Activated CD4-positive, alpha-beta T cell treated with anti-CD3 and anti-CD28 coated beads, Interleukin-2, amount 50 U/mL, for 24 hours (primary cell): ENCODE data around the gene KARS1.
A peak's percentile ranks its signal among the peaks of the same experiment; 100 is the strongest.
"Not testable (repeated sequence)": the region's sequence is repeated elsewhere in the genome, so short reads cannot be mapped to it uniquely, and the experiment has no call there.

Experiments used
- DNase-seq, 2 donors: peaks; one replicate each; pipeline ENCODE4 v3.0.0-alpha.2; 2020; ENCODE audit warnings: low read depth in 1 of 2, low spot score in 1 of 2

The KARS1 gene

DNA sequence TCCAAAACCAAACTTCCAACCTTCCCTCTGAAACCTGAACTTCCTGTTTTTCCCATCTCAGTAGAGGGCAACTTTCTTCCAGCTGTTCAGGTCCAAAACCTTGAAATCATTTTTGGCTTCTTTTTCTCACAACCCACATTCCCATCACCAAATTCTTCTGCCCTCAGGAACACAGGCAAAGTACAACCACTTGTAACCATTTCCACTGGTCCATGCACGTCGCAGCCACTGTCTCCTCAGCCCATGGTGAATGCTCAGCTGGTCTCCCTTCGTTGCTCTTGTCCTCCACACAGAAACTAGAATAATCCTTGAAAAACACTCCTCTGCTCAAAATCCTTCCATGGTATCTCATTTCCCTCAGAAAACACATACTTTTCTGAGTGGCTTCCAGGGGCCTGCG, 20.7 kb downstream of the KARS1 start:
- no peak for DNase-seq

DNA sequence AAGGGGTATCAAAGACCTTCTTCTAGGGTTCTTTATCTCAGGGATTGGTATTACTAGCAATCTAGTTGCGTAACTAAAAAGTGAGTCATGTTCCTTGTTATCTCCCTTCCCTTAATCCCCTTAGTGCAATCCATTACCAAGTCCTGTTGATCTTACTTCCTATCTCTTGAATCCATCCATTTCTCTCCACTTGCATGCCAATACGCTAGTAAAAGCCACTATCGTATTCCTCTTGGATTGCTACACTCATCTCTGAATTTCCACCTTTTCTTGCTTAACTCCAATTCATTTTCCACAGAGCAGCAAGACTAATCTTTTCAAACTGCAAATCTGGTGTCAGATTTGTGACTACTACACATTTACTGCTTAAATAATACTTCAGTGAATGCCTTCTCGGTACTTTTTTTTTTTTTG, 22.5 kb downstream of the KARS1 start:
- DNase-seq: no peak

DNA sequence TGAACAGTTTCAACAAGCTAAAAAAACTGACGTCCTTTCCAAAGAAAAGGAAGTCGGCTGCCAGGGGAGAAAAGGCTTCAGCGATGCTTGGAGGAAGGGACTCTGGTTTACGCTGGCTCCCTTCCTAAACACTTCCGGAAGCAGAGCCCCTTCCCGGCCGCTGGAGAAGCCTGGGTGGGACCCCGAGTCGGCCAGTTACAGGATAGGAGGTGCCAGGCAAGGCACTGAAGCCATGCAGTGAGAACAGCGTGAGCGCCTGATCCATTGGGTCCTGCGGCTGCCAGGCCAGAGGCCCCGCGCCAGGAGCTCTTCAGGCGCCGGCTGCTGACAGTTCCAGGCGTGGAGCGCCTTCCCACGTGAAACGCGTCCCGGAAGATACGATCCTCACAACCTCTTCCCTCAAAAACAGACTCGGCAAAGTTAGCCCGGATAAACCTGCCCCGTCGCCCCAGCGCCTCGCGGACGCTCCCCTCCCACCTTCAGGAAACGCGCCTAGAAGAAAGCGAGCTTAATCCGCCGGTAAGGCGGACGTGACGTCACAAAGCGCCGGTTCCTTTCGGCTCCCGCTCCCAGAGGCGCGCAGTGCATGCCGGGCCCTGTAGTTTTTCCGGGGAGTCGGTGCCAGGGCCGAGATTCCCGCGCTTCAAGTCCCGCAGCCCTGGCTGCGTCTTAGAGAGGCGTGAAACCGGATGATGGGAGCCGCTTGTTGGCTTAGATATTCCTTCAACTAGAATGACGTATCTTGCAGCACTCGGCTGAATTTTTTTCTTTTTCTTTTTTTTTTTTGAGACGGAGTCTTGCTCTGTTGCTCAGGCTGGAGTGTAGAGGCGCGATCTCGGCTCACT, 24.5 kb downstream of the KARS1 start, which contains the start of gene ADAT1:
ADAT1 (minus strand) TSS at position 521 of the 845 bp plus-strand sequence. CDS start 2,482 bp downstream, outside the sequence.
- DNase-seq: peak; percentile 92 to 96

DNA sequence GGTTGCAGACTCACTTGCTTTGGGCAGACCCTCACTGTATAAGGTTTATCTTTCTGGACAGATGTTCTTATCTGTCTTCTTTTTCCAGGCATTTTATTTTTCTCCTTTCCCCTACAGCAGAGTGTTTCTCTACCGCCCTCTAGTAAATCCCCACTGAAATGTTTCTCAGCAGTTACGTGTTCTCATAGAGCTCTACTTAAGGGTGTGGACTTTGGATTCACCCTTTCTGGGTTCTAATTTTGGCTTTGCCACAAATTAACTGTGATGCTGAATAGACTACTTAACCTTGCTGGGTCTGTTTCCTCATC, 26.3 kb downstream of the KARS1 start:
- no peak for DNase-seq

DNA sequence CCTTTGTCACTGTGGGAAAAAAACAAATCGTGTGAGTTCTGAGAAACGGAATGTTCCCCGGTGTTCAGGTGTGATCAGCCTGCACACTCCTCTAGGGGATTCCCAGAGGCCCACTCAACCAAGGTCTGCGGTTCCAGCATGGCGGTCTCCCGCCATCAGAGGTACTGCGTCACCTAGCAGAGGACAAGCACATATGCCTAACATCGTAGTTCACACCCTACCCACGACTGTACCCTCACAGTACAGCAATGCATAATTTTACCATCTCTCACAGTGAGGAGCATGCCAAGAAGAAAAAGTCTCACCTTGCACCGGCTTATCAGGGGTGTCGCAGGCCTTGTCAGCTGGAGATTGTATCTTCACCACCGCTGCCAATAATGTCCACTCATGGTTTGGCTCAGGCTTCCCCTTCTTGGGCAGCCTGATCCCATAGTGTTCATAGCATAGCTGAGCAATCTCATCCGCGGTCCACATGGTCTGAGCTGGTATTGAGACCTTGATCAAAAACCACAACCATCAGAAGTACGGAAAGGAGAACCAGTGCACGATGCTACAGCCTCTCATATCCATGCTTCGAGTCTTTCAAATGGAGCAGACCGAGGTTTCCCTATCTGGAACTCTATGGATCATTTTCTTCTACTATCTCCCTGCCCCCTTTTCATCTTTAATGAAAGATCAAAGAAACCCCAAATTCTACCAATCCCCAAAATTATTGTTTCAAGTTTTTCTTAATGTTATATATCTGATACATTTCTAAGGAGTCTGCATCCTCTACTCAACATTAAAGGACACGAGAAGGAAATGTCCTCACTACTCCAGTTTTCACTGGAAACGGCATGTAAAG, 26.9 kb downstream of the KARS1 start:
- no peak for DNase-seq

DNA sequence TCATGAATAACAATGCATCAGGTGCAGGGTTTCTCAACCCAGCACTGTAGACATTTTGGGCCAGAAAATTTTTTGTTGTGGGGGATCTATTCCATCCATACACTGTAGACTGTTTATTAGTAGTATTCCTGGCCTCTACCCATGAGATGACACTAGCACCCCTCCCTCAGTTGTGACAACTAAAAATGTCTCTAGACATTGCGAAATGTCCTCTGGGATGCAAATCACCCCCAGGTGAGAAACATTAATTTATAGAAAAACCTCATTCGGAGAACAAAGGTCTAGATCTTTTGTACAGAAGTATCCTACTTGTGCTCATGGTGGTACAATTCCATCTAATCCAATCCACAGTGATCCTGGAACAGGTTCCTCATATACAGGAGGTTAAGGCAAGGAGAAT, 28.7 kb downstream of the KARS1 start:
- no peak for DNase-seq

DNA sequence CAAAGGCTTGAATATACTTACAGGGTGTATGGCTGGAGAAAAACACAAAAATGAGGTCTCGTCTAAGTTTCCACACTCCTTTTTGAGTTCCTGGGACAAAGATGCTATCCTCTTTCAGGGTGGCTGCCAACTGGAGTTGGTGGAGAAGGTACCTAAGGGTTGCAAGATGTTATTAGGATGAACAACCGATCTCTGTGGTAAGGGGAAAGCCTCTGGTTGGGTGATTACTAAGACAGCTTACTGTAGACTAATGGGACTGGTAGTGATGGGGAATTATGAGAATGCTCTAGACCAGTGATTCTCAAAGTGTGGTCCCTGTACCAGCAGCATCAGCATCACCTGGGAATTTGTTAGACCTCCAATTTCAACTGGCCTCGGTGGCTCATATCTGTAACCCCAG, 30.3 kb downstream of the KARS1 start:
- no peak for DNase-seq

DNA sequence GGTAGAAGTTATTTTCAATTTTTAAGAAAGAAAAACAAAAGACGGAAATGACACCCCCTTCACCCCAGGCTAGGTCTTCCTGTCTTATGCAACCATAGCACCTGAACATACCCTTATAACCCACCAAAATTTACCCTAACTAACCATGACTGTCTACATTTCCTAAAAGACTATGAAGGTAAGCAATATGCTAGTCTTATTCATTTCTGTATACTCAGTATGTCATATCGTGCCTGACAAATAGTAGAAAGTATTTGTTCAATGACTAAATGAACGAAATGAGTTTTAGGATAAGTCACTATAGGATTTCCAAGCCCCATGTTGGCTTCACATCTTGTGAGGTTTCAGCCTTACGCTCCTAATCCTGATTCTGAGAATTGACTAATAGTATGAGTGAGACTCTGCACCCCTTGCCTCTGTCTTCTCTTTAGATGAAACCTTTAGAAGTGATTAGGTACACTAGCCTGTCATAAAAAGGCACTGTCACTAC, 30.9 kb downstream of the KARS1 start:
- DNase-seq: no peak

DNA sequence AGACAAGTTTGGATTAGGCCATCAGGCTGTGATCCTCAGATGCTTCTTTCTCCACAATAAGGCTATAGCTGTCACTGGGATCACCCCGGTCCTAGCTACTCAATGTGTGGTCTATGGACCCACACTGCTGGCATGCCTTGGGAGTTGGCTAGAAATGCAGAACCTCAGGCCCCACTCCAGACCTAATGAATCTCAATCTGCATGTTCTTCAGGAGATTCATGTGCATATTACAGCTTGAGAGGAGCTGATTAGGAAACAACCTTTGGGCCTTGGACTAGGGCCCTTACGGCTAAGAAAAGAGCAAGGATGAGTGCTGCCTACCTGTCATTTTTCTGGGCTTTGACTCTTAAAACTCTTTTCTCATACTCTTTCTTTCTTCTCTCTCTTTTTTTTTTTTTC, 31.8 kb downstream of the KARS1 start:
- DNase-seq: no peak

DNA sequence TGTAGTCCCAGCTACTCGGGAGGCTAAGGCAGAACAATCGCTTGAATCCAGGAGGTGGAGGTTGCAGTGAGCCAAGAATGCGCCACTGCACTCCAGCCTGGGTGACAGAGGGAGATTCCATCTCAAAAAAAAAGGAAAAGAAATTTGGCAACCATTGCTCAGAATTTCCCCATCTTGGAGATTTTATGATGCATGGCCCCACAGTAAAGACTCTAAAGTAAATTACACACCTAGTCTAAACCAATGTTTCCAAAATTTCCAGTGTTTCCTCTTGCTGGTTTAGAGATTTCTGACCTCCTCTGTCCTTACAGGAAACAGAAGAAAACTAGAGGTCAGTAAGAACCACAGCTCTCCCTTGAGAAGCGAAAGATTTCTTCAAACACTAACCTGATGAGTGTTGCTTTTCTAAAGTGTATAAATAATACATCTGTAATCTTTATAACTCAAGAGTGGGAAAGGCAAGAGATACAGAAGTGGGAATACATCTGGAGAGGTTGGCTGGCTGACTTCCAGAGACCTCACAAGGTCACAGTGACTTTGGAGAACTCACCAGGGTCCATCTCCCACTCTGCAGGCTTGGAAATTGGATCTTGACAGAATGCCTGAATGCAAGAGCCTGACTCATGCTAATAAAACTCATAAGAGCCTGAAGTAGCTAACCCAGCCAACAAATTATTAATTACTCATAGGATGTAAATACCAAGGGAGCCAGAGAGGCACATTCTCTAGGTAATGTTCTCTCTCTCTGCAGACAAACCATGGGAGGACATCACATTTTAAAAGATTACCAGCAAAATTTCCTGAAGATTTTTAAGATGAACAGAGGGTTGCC, 33.2 kb downstream of the KARS1 start:
- DNase-seq: no peak

DNA sequence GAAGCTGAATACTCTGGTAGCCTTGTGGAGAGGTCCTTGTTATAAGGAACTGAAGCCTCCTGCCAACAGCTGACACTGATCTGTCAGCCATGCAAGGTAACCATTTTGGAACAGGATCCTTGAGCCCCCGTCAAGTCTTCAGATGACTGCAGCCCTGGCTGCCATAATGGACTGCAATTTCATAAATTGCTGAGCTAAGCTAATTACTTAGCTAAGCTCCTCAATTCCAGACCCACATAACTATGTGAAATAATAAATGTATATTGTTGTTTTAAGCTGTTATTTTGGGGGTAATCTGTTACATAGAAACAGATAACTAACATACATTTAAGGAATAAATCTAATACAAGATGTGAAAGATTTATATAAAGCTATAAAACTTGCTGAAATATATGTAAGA, 41.0 kb downstream of the KARS1 start:
- DNase-seq: no peak

DNA sequence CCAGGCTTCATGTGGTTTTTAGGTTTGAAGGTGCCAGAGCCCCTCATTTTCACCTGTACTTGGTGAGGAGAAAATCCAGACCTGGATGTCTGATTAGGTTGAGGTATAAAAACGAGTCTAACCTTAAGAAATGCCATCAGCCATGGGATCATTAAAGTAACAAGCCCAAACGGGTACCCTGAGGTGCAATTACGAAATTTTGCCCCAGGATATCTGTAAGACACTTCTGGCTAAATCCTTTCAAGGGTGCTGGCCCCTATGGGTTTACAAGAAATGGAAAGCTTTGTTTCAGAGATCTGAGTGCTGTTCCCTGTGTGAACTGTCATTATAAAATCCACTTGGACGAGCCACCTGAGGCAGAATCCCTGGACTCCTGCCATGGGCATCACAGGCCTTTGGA, 44.2 kb downstream of the KARS1 start:
- DNase-seq: no peak

DNA sequence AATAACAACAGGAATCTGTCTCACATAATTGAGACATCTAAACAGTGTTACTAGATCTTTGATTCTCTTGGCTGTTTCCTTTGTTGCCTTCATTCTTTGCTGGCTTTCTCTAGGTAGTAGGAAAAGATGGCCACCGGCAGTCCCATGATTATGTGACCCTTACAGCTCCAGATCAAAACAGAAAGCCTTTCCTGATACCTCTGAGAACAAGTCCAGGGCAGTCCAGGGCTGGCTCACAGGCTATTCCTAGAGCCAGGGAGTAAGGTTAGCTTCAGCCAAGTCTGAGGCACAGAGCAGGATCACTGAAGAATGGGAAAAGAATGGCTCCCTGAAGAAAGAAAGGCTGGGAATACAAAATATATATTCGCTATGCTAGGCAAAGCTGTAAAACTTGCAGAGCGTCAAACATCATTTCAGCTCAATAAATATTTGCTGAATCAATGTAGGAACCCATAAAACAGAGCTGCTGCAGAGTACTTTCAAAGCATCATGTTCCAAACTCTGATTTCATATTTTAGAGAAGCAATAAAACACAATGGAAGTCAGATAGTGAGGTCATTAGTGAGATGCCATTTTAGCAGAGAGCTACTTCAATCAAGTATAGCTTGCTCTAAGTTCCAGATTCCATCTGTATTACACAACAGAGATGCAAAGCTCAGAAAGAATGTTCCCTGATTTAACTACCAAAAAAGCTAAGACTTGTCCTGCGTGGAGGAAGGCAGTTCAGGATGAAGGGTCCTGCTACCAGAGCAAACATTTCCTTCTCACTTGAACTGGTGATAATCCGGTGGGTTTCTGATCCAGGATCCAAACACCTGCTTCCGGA, 47.8 kb downstream of the KARS1 start:
- DNase-seq: no peak

DNA sequence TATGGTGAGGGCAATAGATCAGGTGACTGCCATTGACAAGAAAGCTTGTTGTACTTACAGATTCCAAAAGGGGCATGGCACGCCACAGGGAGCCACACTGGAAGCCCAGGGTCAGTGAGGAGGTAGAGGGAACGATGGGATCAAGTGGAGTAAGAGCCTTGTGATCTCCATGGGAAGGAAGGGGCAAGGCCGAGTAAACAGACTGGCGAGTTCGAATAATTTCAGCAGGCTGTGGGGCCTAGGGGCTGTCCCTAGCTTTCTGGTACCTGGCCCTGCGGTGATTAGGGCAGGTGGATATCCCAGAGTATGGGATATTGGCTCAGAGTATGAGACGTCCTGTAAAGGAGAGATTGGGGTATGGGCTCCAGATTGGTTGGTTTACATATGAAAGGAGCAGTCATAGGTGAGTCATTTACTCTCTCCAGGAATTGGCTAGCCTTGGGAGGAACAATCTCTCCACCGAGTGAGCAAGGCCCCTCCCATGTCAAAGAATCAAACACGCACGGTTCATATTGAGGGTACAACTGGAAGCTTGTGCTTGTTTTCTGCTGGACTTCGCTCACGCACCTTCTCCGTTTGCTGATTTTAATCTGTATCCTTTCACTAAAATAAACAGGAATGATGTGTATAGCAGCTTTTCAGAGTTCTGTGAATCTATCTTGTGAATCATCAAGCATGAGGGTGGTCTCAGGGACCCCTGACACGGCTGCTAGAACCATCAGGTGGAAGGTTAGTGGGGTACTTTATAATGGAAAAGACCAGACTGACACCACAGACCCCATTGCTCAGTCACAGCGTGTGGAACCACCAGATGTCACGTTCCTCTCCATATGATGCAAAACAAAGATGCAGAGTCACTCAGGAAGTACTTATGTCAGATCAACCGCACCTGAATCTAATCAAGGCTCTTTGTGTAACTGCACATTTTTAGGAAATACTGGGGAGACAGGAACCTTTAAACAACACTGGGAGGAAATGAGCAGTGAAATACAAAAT, 53.3 kb downstream of the KARS1 start:
- no peak for DNase-seq

DNA sequence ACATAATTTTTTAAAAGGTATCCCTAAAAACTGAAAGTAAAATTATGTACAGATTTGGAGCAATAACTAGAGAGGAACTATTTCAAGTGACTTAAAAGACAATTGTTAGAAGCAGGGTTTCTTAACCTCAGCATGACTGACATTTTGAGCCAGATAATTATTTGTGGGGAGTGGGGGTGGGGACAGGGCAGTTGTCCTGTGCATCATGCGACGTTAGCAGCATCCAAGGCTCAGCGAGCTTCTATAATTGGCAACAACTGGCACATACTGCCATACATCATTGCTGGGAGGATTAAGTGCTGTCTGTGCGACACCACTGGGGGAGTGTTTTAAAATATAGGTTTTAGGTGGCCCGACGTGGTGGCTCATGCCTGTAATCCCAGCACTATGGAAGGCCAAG, 54.2 kb downstream of the KARS1 start:
- no peak for DNase-seq

DNA sequence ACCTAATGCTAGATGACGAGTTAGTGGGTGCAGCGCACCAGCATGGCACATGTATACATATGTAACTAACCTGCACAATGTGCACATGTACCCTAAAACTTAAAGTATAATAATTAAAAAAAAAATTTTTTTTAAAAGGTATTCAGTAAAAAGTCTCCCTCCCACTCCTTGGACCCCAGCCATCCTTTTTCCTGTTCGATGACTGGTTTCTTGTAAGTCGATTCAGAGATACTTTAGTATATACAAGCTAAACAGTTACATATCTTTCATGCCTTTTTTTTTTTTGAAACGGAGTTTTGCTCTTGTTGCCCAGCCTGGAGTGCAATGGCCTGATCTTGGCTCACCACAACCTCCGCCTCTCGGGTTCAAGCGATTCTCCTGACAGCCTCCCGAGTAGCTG, 55.5 kb downstream of the KARS1 start:
- DNase-seq: not testable (repeated sequence)

DNA sequence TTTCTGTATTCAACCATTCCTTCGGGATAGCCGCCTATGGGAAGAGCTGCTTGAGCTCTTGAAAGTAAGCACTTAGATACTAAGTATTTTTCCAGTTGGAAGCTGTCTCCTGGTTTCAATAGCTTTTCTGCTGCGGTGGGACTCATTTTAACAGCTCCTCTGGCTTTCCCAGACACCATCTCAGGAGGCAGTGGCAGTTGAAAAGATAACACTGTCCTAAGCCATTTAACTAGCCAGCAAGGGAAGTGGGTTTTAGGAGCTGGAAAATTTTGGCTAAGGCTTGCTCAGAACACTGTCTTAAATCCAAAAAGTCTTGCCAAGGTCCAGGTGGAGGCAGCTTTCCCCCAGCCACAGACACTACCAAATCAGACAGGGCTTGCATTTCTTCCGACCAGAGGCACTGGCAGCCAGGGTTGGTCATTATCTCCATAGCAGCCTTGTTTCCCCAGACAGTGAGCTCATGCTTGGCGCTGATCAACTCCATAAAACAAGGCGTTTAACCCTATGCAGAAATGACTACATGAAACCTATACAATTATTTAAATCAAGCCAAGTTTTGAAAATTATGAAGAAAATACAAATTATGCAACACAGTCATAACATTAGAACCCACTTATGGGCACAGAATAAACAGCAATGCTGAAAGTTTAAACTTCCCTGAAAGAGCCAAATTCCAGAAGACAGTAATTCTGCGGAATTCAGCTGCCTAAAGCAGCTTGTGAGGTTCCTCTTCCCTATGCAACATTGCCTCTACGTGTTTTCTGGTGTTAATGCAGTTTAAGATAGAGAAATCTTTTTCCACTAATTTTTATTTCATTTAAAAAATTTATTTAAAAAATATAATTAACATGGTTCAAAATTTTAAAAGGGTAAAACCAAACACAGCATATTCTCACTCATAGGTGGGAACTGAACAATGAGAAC, 56.3 kb downstream of the KARS1 start:
- no peak for DNase-seq

DNA sequence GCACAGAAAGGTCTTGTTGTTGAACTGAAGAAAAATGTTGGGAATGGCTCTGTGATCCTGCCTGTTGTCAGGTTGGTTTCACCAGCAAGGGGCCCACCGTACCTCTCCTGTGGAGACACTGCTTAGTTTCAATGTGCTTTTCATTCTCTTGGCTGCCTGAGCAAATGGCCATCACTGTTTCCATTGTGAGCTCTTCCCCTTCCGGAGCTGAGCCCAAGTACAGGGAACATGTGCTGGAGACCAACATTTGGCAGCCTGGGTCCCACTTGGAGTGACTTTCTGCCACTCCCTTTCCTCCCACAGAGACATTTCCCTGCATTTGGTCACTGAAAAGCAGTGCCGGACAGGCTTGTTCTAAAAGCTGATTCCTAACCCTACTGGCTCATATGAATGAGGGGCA, 58.2 kb downstream of the KARS1 start:
- no peak for DNase-seq
